Middle frontal gyrus (tissue), 1 donor: ENCODE data around the gene TC2N.
"Not testable (repeated sequence)": the region's sequence is repeated elsewhere in the genome, so short reads cannot be mapped to it uniquely, and the experiment has no call there.

ENCODE experiments used
- DNase-seq: peaks from one replicate; pipeline ENCODE4 v3.0.0-alpha.2; 2015; ENCODE audit warnings: low spot score; ENCODE audit errors: extremely low spot score

Gene TC2N

DNA sequence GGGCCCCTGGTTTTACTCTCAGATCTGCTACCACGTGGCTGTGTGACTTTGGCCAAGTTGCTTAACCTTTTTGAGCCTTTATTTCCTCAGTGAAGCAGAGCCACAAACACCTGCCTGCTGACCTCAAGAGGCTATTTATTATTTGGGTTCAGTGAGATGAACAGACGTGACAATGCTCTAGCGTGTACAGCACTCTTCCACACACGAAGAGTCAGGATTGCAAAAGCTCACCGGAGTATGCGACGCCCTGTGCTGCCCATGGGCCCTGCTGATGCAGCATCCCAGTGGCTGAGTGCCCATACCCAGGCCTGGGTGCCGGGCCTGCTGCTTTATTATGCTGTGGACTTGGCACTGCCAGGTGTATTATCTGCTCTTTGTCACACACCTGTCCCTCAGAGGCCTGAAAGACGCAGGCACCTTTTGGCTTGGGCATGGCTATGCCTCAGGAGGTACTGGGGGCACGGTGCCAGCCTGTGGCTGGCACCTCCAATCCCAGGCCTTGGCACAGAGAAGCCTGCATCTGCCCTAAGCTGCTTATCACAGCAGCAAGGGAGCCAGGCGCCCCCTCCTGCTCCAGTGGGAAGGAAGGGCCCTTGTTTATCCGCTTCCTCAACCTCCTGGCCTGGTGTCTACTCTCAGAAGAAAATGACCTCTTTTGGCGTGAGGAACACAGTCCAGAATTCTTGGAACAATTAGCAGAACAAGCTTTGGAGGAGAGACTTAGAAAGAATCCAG, 22.3 kb upstream of the TC2N start:
- DNase-seq = no peak

DNA sequence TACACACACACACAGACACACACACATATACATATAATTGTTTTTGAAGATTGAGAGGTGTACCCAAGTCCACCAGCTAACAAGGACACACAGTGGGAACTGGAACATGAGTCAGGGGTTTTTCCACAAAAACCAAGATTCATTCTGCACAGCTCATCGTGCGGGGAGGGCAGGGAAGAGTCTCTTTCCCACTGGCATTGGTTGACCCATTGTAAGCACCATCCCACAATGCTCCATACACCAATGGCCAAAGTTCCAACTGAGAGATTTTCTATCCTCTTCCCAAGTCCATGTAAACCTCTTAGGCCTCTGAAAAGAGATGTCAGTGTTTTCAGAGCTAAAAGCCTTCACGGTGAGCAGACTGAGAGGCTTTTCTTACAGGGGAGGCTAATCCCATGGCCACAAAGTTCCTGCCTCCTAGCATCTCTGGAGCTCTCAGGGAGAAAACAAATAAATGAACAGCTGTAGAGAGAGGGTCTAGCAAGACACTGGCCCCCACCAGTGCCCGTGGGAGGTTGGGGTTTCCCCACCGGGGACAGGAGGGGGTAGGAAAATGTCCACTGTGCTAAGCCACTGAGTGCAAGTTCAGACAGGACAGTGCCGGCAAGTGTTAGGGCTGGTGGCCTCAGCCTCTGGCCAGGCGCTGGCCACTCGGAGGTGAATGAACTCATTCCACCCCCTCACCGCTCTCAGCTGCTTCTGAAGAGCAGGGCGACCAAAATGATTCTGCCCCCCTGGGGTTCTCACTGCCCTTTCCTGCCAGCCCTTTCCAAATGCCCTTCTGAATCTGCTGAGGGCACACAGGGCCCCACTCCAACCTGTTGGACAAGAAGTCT, 21.5 kb upstream of the TC2N start:
- DNase-seq = no peak

DNA sequence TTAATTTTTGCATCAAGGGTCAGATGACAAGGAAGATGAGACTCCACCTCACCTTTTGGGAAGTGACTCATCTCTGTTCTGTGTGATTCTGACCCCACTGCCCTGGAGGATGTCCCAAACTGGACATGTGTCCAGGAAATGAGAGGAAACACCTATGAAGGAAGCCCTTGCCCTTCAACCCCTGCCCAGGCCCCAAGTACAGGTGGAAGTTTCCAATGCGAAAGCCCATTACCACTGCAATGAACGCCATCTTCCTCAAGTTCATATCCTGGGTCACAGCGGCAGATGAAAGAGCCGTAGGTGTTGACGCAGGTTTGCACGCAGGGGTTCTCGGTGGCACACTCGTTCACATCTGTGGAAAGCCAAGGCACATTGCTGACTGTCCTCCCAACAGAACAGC, 19.6 kb upstream of the TC2N start:
- no peak for DNase-seq

DNA sequence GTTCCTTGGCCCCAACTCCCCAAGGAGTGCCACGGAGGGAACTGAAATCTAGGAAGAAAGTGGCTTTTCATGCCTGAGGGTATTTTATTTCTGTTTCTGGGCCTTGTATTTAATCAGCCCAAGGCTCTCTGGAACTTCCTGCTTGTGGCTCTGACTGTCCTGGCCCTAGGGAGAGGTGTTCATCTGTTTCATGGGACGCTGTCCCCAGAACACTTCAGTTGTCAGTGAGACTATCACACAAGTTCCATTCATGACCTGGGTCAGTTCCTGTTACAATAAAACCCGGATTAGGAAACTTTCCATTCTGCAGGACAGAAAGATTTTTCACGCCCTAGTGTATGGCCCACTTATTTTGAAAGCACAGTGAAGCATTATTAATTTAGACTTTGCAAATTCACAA, 18.5 kb upstream of the TC2N start:
- no peak for DNase-seq

DNA sequence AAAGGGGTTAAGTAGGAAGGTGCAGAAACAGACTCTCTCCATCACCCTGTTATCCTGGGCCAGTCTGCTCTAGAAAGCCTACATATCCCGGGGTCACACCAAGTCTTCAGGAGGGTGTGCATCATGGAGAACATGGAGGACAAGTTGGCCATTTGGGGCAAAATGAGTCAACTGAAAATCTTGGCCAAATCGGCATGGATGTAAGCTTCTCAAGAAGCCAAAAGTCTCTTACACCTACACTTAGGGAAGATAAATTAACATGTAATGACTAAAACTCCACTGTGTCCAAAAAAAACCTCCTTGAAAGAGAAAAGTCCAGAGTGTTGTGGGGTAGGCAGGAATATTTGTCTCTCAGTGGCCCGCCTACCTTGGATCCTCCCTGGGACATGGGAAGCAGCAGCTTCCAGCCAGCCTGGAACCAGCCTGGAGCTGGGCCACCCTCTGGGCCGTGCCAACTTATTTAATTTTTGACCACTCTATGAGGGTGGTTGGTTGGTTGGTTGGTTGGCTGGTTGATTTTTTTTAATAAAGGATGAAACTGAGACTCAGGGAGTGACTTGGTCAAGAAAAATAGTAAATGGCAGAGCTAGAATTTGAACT, 17.9 kb upstream of the TC2N start:
- no peak for DNase-seq

DNA sequence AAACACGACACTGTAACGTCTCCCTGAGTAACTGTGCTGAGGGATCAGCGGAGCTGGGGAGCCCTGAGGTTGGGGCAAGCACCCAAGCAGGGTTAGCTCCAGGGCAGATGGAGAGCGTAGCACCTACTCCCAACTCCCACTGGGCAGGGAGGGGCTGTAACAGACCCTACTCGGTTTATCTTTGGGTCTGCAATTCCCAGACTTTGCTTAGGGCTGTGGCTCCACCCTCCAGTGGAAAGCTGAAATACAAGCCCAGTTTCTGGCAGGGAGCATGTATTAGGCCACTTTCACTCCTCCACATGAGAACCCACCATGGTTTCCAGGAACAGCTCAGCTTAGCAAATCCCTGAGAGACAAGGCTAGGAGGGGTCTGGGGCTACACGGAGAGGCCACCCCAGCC, 17.3 kb upstream of the TC2N start:
- DNase-seq = no peak

DNA sequence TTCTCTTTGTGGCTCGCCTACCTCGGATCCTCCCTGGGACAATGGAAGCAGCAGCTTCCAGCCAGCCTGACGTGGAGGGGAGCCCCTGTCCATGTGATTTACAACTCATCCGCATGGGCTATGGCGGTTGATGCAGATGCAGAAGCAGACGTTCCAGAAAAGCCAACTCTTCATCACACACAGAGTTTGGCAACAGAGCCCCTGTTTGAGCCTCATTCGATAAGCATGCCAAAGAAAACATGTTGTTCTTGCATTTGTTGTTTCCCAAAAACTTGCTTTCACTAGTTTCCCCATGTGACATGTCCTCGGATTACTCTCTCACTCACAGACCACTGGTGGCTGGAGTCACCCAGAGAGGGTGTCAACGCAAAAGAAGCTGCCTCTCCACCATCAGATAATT, 16.4 kb upstream of the TC2N start:
- DNase-seq = no peak

DNA sequence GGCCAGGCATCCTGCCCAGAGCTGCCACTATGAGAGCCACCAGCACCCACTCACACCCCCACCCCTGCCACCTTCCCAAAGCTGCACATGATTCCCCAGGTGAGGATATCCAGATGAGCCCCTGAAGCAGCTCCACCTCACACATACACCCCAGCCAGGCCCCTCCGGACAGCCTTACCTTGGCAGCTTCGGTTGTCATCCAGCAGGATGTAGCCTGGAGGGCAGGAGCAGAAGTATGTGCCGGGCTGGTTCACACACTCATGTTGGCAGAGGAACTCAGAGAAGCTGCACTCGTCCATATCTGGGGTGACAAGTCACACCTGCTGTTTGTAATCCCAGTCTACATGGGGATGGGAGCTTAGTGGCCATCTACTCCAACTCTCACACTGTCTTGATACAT, 15.4 kb upstream of the TC2N start:
- DNase-seq = no peak

DNA sequence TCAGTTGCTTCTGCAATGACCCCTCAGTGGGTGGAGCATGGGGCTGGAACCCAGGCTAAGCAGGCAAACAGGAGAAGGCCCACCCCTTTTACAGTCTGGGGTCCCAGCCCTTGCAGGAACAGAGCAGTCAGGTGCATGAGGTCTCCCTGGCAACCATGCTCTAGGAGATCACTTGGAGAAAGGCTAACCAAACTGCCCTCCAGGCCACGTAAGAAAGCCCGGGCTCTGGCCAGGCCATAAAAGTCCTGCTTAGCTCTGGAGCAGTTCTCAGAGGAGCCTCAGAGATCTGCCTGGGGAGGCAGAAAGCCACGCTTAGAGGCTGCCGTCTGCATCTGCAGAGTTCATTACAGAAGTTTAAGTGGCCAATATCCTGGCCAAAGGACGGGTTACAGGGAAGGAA, 15.0 kb upstream of the TC2N start:
- no peak for DNase-seq

DNA sequence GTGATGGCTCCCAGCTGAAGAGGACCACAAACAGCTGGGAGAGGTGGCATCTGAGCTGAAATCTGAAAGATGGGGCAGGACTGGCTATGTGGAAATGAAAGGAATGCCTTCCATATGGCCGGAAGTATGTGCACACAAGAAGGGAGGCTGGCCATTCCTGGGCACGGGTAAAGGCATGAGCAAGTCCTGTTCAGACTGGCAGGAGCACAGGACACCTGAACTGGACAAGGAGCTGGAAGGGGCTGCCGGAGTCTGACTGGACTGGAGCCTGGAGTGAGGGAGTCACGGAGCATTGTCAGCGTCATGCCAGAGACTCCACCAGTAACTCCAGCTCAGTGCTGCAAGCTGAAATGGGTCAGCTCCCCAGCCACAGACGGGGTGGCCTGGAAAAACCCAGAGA, 11.9 kb upstream of the TC2N start:
- DNase-seq = no peak

DNA sequence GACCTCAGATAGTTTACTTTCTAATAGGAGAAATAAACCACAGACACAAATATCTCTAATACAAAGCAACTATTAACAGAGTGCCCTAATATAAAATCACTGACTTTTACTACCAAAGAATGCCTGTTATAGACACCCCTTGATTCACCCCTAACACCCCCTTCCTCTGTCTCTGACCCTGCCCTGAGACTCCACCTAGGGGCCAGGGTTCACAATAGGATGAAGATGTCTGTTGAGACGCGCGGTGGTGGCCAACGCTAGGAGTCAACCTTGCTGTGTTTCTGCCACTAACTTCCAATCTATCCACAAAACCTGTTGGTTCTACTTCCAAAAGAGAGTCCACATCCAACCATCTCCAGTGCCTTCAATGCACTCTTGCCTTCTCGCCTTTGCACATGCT, 10.9 kb upstream of the TC2N start:
- no peak for DNase-seq

DNA sequence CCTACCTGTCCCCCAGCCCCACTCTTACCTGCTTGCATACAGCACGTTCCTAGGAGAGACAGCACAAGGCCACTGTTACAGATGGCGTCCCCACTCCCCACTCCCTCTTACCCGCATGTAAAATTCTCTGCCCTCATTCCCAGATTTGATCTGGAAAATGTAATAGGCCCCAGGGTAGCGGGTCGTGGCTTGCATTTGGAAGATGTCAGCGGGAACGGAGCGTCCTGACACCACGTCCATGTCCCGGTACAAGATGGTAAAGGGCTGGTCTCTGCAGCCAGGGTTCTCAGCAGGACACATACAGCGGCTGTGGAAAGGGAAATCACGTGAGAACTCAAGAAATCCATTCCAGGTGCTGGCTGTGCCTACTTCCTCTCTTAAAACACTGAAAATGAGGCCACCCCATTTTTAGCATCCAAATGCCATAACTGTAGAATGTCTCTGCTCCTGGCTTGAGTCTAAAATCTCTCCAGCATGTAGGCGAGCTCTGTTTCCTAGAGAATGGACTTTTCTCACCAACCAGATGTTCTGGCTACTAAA, 10.1 kb upstream of the TC2N start:
- no peak for DNase-seq

DNA sequence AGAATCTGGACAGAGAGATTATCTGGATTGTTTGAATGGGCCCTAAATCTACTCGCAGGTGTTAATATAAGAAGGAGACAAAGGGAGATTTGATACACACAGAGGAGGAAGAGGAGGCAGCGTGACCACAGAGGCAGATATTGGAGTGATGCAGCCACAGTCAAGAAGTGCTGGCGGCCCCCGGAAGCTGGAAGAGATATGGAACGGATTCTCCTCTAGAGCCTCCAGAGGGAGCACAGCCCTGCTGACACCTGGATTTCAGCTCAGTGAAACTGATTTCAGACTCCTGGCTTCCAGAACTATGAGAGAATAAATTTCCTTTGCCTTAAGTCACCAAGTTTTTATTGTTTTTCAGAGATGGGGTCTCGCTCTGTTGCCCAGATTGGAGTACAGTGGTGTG, 9.2 kb upstream of the TC2N start:
- DNase-seq = no peak

DNA sequence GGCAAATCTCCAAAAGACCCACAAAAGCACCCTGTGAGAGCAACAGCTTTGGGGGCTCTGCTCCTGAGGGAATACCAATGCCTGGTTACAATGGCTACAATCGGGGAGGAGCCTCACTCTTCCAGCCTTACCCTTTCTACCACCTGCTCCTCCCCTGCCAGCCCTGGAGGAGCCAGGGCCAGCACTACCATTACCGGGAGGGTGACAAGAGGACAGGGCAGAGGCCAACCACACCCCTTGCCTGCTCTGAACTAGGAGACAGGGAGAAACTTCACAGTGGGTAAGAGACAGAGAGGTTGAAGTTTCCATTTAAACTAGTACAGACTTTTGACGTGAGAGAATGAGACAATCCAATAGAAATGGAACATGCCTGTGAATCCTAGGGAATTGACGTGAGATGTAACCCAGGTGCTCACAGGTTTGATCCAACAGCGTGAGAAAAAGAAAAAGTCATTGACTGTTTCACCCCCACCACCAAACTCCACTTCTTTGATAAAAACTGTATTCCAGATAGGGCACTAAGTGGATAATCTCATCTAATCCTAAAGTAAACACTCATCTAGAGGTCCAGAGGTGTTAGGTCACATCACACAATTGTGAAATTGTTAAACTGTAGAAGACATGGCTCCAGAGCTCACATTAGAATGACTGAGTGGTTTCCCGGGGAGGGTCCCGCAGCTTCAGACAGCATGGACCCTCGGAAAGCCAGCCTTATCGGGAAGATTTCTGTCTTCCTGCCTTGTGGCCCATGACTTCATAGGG, 8.4 kb upstream of the TC2N start:
- no peak for DNase-seq

DNA sequence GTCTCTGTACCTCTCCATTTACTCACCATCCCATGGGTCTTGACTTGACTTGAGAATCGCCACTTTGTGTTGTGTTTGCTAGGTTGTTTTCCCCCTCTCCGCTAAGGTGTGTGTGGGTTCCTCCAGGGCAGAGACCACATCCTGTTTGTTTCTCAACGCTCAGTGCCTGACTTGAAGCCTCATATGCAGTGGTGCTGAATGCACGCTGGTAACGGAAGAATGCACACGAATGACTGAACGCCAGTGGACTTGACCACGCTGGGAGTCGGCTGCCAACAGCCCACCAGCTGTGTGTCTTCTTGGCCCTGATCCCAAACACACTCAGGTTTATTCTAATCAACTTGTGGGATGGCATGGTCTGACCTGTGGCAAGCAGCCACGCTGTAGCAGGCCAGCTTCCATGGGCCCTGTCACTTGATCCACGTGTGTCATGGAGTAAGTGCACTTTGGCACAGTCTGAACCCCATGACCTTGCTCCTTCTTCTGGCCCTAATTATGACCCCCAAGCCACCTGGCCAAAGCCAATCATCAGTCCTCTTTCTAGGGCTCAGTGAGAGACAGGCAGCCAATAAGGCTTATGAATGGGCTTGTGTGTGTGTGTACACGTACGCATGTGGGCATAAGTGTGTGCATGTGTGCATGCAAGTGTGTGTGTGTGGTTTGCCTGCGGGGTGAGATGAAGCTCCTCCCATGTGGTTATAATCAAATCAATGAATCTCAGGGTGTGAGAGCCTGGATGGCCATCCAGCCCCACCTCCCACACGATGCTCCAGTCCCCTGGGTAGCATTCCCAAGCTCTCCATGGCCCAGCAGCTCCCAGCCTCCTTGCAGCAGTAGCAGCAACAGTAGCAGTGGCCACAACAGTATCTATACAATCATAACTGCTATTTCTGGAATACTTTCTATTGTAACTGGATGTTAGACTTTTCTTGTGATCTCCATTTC, 6.4 kb upstream of the TC2N start:
- no peak for DNase-seq

DNA sequence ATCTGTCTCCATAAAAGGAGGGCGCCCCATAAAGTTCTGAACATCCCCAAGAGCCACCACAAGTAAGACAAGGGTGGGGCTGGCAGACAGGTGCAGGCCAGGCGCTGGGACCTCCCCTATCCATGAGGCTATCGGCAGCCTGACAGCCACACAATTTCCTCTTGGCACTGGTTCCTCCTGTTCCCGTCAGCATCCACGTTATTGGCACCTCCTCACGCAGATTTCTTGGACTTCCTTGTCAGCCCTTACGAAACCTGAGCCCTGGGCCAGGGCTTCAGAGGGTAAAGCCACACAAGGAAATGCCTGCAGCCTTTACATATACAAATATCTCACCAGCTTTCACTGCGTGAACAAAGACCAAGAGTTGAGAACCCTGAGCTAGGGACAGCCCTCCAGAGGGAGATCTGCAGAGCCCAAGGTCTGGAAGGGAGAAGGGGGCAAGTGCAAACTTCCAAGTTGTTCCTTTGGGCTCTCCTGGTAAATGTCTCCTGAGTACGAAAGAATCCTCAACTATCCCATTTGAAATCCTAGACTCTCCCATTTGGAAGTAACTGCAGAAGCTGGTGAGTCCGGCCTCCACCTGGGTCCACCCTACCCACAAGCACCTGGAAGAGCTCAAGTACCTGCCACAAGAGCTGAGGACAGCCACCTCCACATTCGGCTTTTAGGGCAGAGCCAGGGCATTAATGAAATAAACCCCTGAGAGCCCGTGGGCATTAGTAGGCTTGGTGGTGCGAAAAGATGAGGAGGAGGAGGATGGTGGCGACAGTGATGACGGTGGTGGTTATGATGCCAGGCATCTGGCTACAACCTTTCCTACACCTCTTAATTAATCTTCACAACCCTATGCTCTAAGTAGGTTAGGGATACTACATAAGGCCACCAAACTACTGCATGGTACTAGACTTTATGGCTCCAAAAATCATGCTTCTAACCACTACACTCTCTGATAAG, 5.5 kb upstream of the TC2N start:
- no peak for DNase-seq

DNA sequence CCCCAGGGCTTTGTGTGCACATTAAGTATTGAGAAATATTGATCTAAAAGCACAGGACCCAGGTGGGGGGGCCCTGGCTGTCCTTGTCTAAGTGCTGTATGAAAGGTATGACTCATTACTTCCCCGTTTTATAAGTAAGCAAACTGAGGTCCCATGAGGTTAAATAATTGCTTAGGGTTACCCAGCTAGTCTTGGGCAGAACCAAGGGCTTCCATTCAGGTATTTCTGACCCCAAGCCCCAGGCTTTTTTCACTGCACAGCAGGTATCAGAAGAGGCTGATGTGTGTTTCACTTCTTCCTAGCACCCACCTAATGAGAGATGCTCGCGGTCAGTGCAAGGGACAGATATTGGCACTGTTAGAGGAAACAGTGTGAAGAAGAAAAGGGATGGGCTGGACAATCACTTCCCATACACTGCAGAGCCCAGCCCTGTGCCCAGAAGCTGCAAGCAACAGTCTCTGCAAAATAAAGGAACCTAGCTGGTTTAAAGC, 4.7 kb upstream of the TC2N start:
- no peak for DNase-seq

DNA sequence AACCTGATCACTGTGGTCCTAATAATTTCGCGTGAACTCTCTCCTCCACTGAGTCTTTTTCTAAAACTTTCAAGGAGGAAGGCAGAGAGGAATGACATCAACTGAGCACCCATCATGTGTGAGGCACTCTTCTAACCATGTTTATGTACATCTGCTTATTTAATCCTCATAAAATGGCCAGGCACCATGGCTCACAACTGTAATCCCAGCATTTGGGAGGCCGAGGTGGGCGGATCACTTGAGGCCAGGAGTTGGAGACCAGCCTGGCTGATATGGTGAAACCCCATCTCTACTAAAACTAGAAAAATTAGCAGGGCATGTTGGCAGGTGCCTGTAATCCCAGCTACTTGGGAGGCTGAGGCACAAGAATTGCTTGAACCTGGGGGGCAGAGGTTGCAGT, 4.1 kb upstream of the TC2N start:
- DNase-seq = not testable (repeated sequence)

DNA sequence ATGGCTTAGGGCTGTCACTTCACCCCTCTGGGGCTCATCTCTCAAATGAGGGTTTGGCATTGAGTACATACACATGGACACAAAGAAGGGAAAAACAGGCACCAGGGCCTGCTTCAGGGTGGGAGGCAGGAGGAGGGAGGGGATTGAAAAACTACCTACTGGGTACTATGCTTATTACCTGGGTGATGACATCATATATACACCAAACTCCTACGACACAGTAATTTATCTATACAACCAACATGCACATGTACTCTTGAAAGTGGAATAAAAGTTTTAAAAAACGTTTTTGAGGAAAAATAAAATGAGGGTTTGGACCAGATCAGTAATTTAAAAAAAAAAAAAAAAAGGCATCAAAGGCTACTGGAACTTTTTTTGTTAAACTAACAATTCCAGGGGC, 3.6 kb upstream of the TC2N start:
- DNase-seq = no peak
